Measurements from ENCODE around the gene TRMT44.

GRCh38 chr4:8523175-8523574, 82.6 kb downstream of the TRMT44 start:
- TF ChIP-seq, protein P1, sequence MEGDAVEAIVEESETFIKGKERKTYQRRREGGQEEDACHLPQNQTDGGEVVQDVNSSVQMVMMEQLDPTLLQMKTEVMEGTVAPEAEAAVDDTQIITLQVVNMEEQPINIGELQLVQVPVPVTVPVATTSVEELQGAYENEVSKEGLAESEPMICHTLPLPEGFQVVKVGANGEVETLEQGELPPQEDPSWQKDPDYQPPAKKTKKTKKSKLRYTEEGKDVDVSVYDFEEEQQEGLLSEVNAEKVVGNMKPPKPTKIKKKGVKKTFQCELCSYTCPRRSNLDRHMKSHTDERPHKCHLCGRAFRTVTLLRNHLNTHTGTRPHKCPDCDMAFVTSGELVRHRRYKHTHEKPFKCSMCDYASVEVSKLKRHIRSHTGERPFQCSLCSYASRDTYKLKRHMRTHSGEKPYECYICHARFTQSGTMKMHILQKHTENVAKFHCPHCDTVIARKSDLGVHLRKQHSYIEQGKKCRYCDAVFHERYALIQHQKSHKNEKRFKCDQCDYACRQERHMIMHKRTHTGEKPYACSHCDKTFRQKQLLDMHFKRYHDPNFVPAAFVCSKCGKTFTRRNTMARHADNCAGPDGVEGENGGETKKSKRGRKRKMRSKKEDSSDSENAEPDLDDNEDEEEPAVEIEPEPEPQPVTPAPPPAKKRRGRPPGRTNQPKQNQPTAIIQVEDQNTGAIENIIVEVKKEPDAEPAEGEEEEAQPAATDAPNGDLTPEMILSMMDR (IDR thresholded peaks at IDR 0.05), result no peak
- TF ChIP-seq POLR2A (IDR thresholded peaks at IDR 0.05), result no peak
